ENCODE results near the gene PXDC1. TPM values are rescaled to one million over a fixed set of nuclear protein-coding genes. Genes with fewer than 3 reads are reported as not detected.
"Not testable (repeated sequence)": the region's sequence is repeated elsewhere in the genome, so short reads cannot be mapped to it uniquely, and the experiment has no call there.

Gene PXDC1
- total and polyA plus RNA-seq, 2 donors (not counting 3 experiments of a cell fraction or from before 2014, with no cell fraction given) = 60.9 to 121 TPM

- FAIRE-seq (no peak), DNase-seq (ENCODE audit: low read depth, low spot score) (no peak)
- Histone ChIP-seq H3K4me2 (ENCODE audit: insufficient read depth, low read length) (no peak overlapping the region), H3K27ac (ENCODE audit: insufficient read depth, low read depth, low read length) (no peak overlapping the region), H3K4me1 (ENCODE audit: control insufficient read depth, extremely low read depth, insufficient read depth, low read length) (no peaks in the 10 kb centered on the region), H3K9me3 (replicated peaks; ENCODE audit: control insufficient read depth, insufficient read depth, low read length) (no peaks in the 10 kb centered on the region), H3K79me2 (ENCODE audit: control insufficient read depth, insufficient read depth, low read length) (no peaks in the 10 kb centered on the region), H2AFZ (ENCODE audit: low read depth, low read length) (no peak overlapping the region), H3K36me3 (ENCODE audit: control insufficient read depth in 2 of 2, extremely low read depth in 1 of 2, insufficient read depth in 2 of 2, low read length in 2 of 2) (no peaks in the 10 kb centered on the region), H3K9me1 (replicated peaks; ENCODE audit: control insufficient read depth, extremely low read depth, insufficient read depth, low read length) (no peaks in the 10 kb centered on the region), H3K4me3 (replicated peaks in 1 of 3; ENCODE audit: insufficient read depth in 1 of 3, low read depth in 1 of 3, low read length in 3 of 3) (no peak overlapping the region), H3K9ac (replicated peaks; ENCODE audit: extremely low read depth, insufficient read depth, low read length) (no peak overlapping the region), H3K27me3 (ENCODE audit: control insufficient read depth in 2 of 2, insufficient read depth in 2 of 2, low read length in 2 of 2) (peaks cover 0 to 3% of the 10 kb centered on the region in 2 experiments), H4K20me1 (replicated peaks; ENCODE audit: control insufficient read depth, extremely low read depth, insufficient read depth, low read length) (no peaks in the 10 kb centered on the region)
- intact Hi-C loops (cut with micrococcal nuclease) (no loop called here), dilution Hi-C loops (cut with MboI; ENCODE audit: extremely low pct_ligation_motif_present, low sequenced_read_pairs) (no loop called here)
- BruUV-seq (replicated peaks) = no TSS peak
- CTCF ChIA-PET = no interaction called here
- no peak for TF ChIP-seq CTCF (IDR thresholded peaks at IDR 0.05; ENCODE audit: extremely low read depth in 1 of 2, insufficient read depth in 1 of 2, low read depth in 1 of 2, low read length in 2 of 2)
- no peak for TF ChIP-seq POLR2AphosphoS5 (IDR thresholded peaks at IDR 0.05; ENCODE audit: insufficient read depth, low read depth, low read length)
- no peak for TF ChIP-seq FOS (IDR thresholded peaks at IDR 0.05; ENCODE audit: borderline replicate concordance, insufficient read depth, low read length)
- POLR2A ChIA-PET = no interaction called here
These were observed 68.2 kb downstream of the PXDC1 start for GRCh38 chr6:3683331-3683730.

GRCh38 chr6:3678946-3679345, 72.6 kb downstream of the PXDC1 start:
- intact Hi-C loops (cut with micrococcal nuclease) (loop anchor here (1.0 kb wide), 1 partner anchor 33 kb away; no protein-coding TSS in a partner anchor), dilution Hi-C loops (cut with MboI; ENCODE audit: extremely low pct_ligation_motif_present, low sequenced_read_pairs) (no loop called here)
- H3K9me3 ChIP-seq (replicated peaks; ENCODE audit: control insufficient read depth, insufficient read depth, low read length) = no peaks in the 10 kb centered on the region
- FAIRE-seq (no peak), DNase-seq (ENCODE audit: low read depth, low spot score) (no peak)
- H3K27me3 ChIP-seq (ENCODE audit: control insufficient read depth in 2 of 2, insufficient read depth in 2 of 2, low read length in 2 of 2) = no peaks in the 10 kb centered on the region
- H3K4me1 ChIP-seq (ENCODE audit: control insufficient read depth, extremely low read depth, insufficient read depth, low read length) = no peaks in the 10 kb centered on the region
- no peaks in the 10 kb centered on the region for H4K20me1 ChIP-seq (replicated peaks; ENCODE audit: control insufficient read depth, extremely low read depth, insufficient read depth, low read length)
- H3K27ac ChIP-seq (ENCODE audit: insufficient read depth, low read depth, low read length) = no peak overlapping the region
- H2AFZ ChIP-seq (ENCODE audit: low read depth, low read length) = no peak overlapping the region
- POLR2A ChIA-PET = no interaction called here
- H3K36me3 ChIP-seq (ENCODE audit: control insufficient read depth in 2 of 2, extremely low read depth in 1 of 2, insufficient read depth in 2 of 2, low read length in 2 of 2) = no peaks in the 10 kb centered on the region
- CTCF ChIA-PET = no interaction called here
- no peak overlapping the region for H3K4me2 ChIP-seq (ENCODE audit: insufficient read depth, low read length)
- H3K79me2 ChIP-seq (ENCODE audit: control insufficient read depth, insufficient read depth, low read length) = no peaks in the 10 kb centered on the region
- no TSS peak for BruUV-seq (replicated peaks)
- no peaks in the 10 kb centered on the region for H3K9me1 ChIP-seq (replicated peaks; ENCODE audit: control insufficient read depth, extremely low read depth, insufficient read depth, low read length)
- no peak overlapping the region for H3K9ac ChIP-seq (replicated peaks; ENCODE audit: extremely low read depth, insufficient read depth, low read length)
- TF ChIP-seq POLR2A (IDR thresholded peaks at IDR 0.05; ENCODE audit: low read depth, low read length) (no peak), MAX (IDR thresholded peaks at IDR 0.05; ENCODE audit: insufficient read depth, insufficient read length) (no peak), POLR2AphosphoS5 (IDR thresholded peaks at IDR 0.05; ENCODE audit: insufficient read depth, low read depth, low read length) (no peak), EZH2 (IDR thresholded peaks at IDR 0.05; ENCODE audit: borderline replicate concordance, low read depth, low read length, severe bottlenecking) (no peak)
- H3K4me3 ChIP-seq (replicated peaks in 1 of 3; ENCODE audit: insufficient read depth in 1 of 3, low read depth in 1 of 3, low read length in 3 of 3) = no peak overlapping the region

- H3K9me1 ChIP-seq (replicated peaks; ENCODE audit: control insufficient read depth, extremely low read depth, insufficient read depth, low read length); H3K4me2 ChIP-seq (ENCODE audit: insufficient read depth, low read length); H3K79me2 ChIP-seq (ENCODE audit: control insufficient read depth, insufficient read depth, low read length); H3K27me3 ChIP-seq (ENCODE audit: control insufficient read depth in 2 of 2, insufficient read depth in 2 of 2, low read length in 2 of 2); H3K27ac ChIP-seq (ENCODE audit: insufficient read depth, low read depth, low read length); H3K36me3 ChIP-seq (ENCODE audit: control insufficient read depth in 2 of 2, extremely low read depth in 1 of 2, insufficient read depth in 2 of 2, low read length in 2 of 2); H3K9me3 ChIP-seq (replicated peaks; ENCODE audit: control insufficient read depth, insufficient read depth, low read length); POLR2A ChIA-PET; H3K4me1 ChIP-seq (ENCODE audit: control insufficient read depth, extremely low read depth, insufficient read depth, low read length); H3K4me3 ChIP-seq (replicated peaks in 1 of 3; ENCODE audit: insufficient read depth in 1 of 3, low read depth in 1 of 3, low read length in 3 of 3); H2AFZ ChIP-seq (ENCODE audit: low read depth, low read length); H4K20me1 ChIP-seq (replicated peaks; ENCODE audit: control insufficient read depth, extremely low read depth, insufficient read depth, low read length); H3K9ac ChIP-seq (replicated peaks; ENCODE audit: extremely low read depth, insufficient read depth, low read length); CTCF ChIA-PET; BruUV-seq (replicated peaks); DNase-seq (ENCODE audit: low read depth, low spot score); dilution Hi-C loops (cut with MboI; ENCODE audit: extremely low pct_ligation_motif_present, low sequenced_read_pairs); FAIRE-seq: not testable (repeated sequence)
- intact Hi-C loops (cut with micrococcal nuclease) = loop anchor here (1.0 kb wide), 1 partner anchor 31 kb away; no protein-coding TSS in a partner anchor
These were observed 73.8 kb downstream of the PXDC1 start for GRCh38 chr6:3677751-3678150.

Measured in endothelial cell of umbilical vein (primary cell).